Measurements from ENCODE around the gene TK1.

DNA sequence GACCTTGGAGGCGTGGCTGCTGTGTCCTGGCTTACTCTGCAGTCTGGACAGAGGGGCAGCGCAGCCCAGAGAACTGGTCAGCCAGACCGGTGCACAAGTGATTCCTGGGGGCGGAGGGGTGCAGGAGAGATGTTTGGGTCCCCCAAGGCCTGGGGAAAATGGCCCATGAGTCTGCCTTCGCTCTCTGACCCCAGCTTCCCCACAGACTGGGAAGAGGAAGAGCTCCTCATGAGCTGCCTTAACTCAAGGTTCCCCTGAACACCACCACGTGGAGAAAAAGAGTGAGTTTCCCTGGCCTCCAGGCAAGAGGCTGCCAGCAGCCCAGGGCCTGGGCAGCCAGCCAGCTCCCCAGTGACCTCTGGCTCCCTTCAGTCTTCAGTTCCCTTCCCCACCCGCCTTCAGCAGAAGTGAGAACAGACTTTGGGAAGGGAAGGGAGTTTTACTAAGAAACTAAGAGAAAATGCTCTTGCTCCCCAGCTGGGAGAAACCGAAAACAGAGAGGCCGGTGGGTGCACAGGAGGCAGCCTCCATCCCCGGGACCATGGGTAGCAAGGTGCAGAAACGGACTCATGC, 42.6 kb downstream of the TK1 start:
- no peak for TF ChIP-seq CTCF (IDR thresholded peaks at IDR 0.05; ENCODE audit: low read depth, low read length, poor library complexity, severe bottlenecking)
- TF ChIP-seq EZH2phosphoT487 (IDR thresholded peaks at IDR 0.05; ENCODE audit: borderline replicate concordance, low read length) = no peak
